HCT116 (cell line): ENCODE results near the gene OR13C3. TPM values are rescaled to one million over a fixed set of nuclear protein-coding genes. Genes with fewer than 3 reads are reported as not detected.

Experiments
- ATAC-seq: fragments of 200-7000 bp; cut with Tn5 transposase; 2 replicates; pipeline ENCODE4 v1.9.1; 2020; ENCODE audit warnings: mild to moderate bottlenecking, moderate library complexity
- BruUV-seq: library from RNA; stranded (reverse); fragments of 400-500 nt; replicated peaks from 2 replicates; lab custom pipeline; 2021; lab: Mats Ljungman, UMichigan
- CTCF ChIA-PET: fragments of 300-600 bp; sonication (Branson Sonifier 250); formaldehyde crosslinking; loops from one replicate; lab custom pipeline; 2021; ENCODE audit warnings: antibody characterized with exemption; lab: Charles Lee
- POLR2A ChIA-PET: fragments of 300-600, 350-600 bp; sonication (Branson Sonifier 250); formaldehyde crosslinking; loops from one replicate; lab custom pipeline; 2021; ENCODE audit warnings: antibody characterized with exemption; lab: Charles Lee
- RAD21 ChIA-PET, 2 experiments: fragments of 300-600 bp; sonication (Branson Sonifier 250); formaldehyde crosslinking; loops; one replicate each; lab custom pipeline; 2023; ENCODE audit warnings: low total read pairs in 2 of 2; ENCODE audit not compliant: uncharacterized antibody in 2 of 2, unreplicated experiment in 2 of 2, low non-redundant PET in 1 of 2; lab: Charles Lee
- DNase-seq: peaks from one replicate; pipeline ENCODE4 v3.0.0-alpha.2; 2010; ENCODE audit warnings: low read depth, low spot score
- H2AFZ ChIP-seq: fragments of 200-600 bp; shearing (Covaris generic), sonication (generic); 2 replicates; pipeline ENCODE4 v1.6.1; 2017; ENCODE audit warnings: low read depth, mixed run types, mixed read lengths, antibody characterized with exemption, low read length; ENCODE audit not compliant: poor library complexity, severe bottlenecking
- H3K27ac ChIP-seq: 2 replicates; pipeline ENCODE4 v1.5.1; 2012; ENCODE audit warnings: low read depth, low read length
- H3K27me3 ChIP-seq: fragments of 200-600 bp; sonication (generic); 2 replicates; pipeline ENCODE4 v1.6.1; 2016; ENCODE audit warnings: mixed run types, low read length, mixed read lengths; ENCODE audit not compliant: insufficient read depth
- H3K36me3 ChIP-seq, 2 experiments: fragments of 200-500 bp in 1 of 2; fragments of 200-600 bp in 1 of 2; sonication (Bioruptor generic) in 1 of 2; sonication (generic) in 1 of 2; 2 replicates each; pipeline versions ENCODE4 v1.5.1 to v1.6.1; 2014 to 2016; ENCODE audit warnings: low read length in 2 of 2, inconsistent platforms in 1 of 2, mixed read lengths in 1 of 2, mixed run types in 1 of 2; ENCODE audit not compliant: insufficient read depth in 2 of 2, control insufficient read depth in 1 of 2
- H3K4me1 ChIP-seq, 2 experiments: fragments of 200-600 bp in 1 of 2; sonication (generic) in 1 of 2; 2 replicates each; pipeline versions ENCODE4 v1.5.1 to v1.6.1; 2012 to 2017; ENCODE audit warnings: low read length in 2 of 2, inconsistent platforms in 1 of 2, mild to moderate bottlenecking in 1 of 2, mixed read lengths in 1 of 2, mixed run types in 1 of 2, moderate library complexity in 1 of 2; ENCODE audit not compliant: insufficient read depth in 2 of 2, control insufficient read depth in 1 of 2
- H3K4me2 ChIP-seq: fragments of 200-600 bp; sonication (generic); 2 replicates; pipeline ENCODE4 v1.6.1; 2017; ENCODE audit warnings: mixed run types, low read length, mixed read lengths
- H3K4me3 ChIP-seq, 2 experiments: fragments of 200-600 bp in 1 of 2; sonication (generic) in 1 of 2; replicated peaks in 1 of 2; 2 replicates each; pipeline ENCODE4 v1.5.1; 2011 to 2016; ENCODE audit warnings: low read length in 2 of 2, control low read depth in 1 of 2, low read depth in 1 of 2, mild to moderate bottlenecking in 1 of 2, mixed read lengths in 1 of 2, mixed run types in 1 of 2
- H3K79me2 ChIP-seq: fragments of 200-600 bp; sonication (generic); 2 replicates; pipeline ENCODE4 v1.6.1; 2017; ENCODE audit warnings: mild to moderate bottlenecking, mixed run types, low read length, moderate library complexity, mixed read lengths; ENCODE audit not compliant: insufficient read depth
- H3K9ac ChIP-seq: fragments of 200-600 bp; sonication (generic); 2 replicates; pipeline ENCODE4 v1.6.1; 2016; ENCODE audit warnings: low read length, mixed read lengths
- H3K9me2 ChIP-seq: fragments of 200-600 bp; sonication (generic), shearing (Covaris generic); 2 replicates; pipeline ENCODE4 v1.6.1; 2017; ENCODE audit warnings: mixed run types, mild to moderate bottlenecking, moderate library complexity; ENCODE audit not compliant: insufficient read depth
- H3K9me3 ChIP-seq, 2 experiments: fragments of 200-500 bp in 1 of 2; fragments of 200-600 bp in 1 of 2; sonication (Bioruptor generic) in 1 of 2; sonication (generic) in 1 of 2; 2 replicates each; pipeline ENCODE4 v1.6.1; 2014 to 2017; ENCODE audit warnings: low read length in 2 of 2, mixed read lengths in 2 of 2, inconsistent platforms in 1 of 2, low read depth in 1 of 2, mild to moderate bottlenecking in 1 of 2, mixed run types in 1 of 2, moderate library complexity in 1 of 2; ENCODE audit not compliant: control insufficient read depth in 1 of 2, insufficient read depth in 1 of 2
- H4K20me1 ChIP-seq: fragments of 200-600 bp; sonication (generic), shearing (Covaris generic); 2 replicates; pipeline ENCODE4 v1.6.1; 2017; ENCODE audit warnings: mixed run types, mild to moderate bottlenecking, moderate library complexity; ENCODE audit not compliant: insufficient read depth
- CBX3 ChIP-seq: IDR thresholded peaks from 2 replicates; pipeline ENCODE4 v1.6.1; 2012; ENCODE audit warnings: low read depth
- CEBPB ChIP-seq: IDR thresholded peaks from 2 replicates; pipeline ENCODE4 v1.6.1; 2012; ENCODE audit warnings: low read depth
- EGR1 ChIP-seq: IDR thresholded peaks from 2 replicates; pipeline ENCODE4 v1.6.1; 2012; ENCODE audit warnings: low read depth
- EZH2 ChIP-seq: fragments of 200-600 bp; sonication (generic); IDR thresholded peaks from 2 replicates; pipeline ENCODE4 v1.6.1; 2017; ENCODE audit warnings: antibody characterized with exemption, mixed run types
- FOSL1 ChIP-seq: IDR thresholded peaks from 2 replicates; pipeline ENCODE4 v1.6.1; 2012; ENCODE audit warnings: low read depth
- JUND ChIP-seq: IDR thresholded peaks from 2 replicates; pipeline ENCODE4 v1.6.1; 2012
- RAD21 ChIP-seq: IDR thresholded peaks from 2 replicates; pipeline ENCODE4 v1.6.1; 2012; ENCODE audit warnings: low read depth, mild to moderate bottlenecking
- REST ChIP-seq: IDR thresholded peaks from 2 replicates; pipeline ENCODE4 v1.6.1; 2012; ENCODE audit warnings: low read depth
- SIN3A ChIP-seq: IDR thresholded peaks from 2 replicates; pipeline ENCODE4 v1.6.1; 2012; ENCODE audit warnings: low read depth
- SRF ChIP-seq: IDR thresholded peaks from 2 replicates; pipeline ENCODE4 v1.6.1; 2012; ENCODE audit warnings: low read depth
- intact Hi-C: fragments of 100-400 bp; cut with micrococcal nuclease; formaldehyde crosslinking; loops from 2 replicates; pipeline ENCODE4 v1.10.0; 2022
- total RNA-seq: library from RNA; stranded (reverse); gene quantifications from one replicate; pipeline ENCODE4 v1.2.1, GENCODE V29; 2021; ENCODE audit not compliant: unreplicated experiment

Gene OR13C3
- total RNA-seq, 1 experiment from 2014 or later, result not detected

- no peak for ATAC-seq
- Histone ChIP-seq H3K9me3 (no peaks in the 10 kb centered on the region), H3K4me1 (no peaks in the 10 kb centered on the region), H3K9ac (no peak overlapping the region), H3K27me3 (no peaks in the 10 kb centered on the region), H3K9me2 (no peaks in the 10 kb centered on the region), H3K4me3 (no peak overlapping the region), H3K27ac (no peak overlapping the region), H3K36me3 (no peaks in the 10 kb centered on the region), H3K4me2 (no peak overlapping the region), H4K20me1 (no peaks in the 10 kb centered on the region), H2AFZ (no peak overlapping the region), H3K79me2 (no peaks in the 10 kb centered on the region)
- no peak for TF ChIP-seq SIN3A
- no peak for TF ChIP-seq JUND
- TF ChIP-seq CBX3, result no peak
- no peak for TF ChIP-seq REST
- no peak for TF ChIP-seq RAD21
- no peak for TF ChIP-seq SRF
- no peak for TF ChIP-seq EGR1
- TF ChIP-seq FOSL1, result no peak
- TF ChIP-seq EZH2, result no peak
- TF ChIP-seq CEBPB, result no peak
- intact Hi-C loops, result no loop called here
- ChIA-PET CTCF (no interaction called here), RAD21 (no interaction called here), POLR2A (no interaction called here)
- DNase-seq, result no peak
- no TSS peak for BruUV-seq
These were observed 27.7 kb upstream of the OR13C3 start for GRCh38 chr9:104564358-104564757.
